NOMO-1 (cell line): ENCODE data around the gene ATP5MC3.
"Not testable (repeated sequence)": the region's sequence is repeated elsewhere in the genome, so short reads cannot be mapped to it uniquely, and the experiment has no call there.

Source experiments
- DNase-seq, 2 experiments: peaks; one replicate each; lab custom pipeline; 2025; ENCODE audit not compliant: unreplicated experiment in 2 of 2; lab: John Stamatoyannopoulos, UW

The ATP5MC3 gene

DNA sequence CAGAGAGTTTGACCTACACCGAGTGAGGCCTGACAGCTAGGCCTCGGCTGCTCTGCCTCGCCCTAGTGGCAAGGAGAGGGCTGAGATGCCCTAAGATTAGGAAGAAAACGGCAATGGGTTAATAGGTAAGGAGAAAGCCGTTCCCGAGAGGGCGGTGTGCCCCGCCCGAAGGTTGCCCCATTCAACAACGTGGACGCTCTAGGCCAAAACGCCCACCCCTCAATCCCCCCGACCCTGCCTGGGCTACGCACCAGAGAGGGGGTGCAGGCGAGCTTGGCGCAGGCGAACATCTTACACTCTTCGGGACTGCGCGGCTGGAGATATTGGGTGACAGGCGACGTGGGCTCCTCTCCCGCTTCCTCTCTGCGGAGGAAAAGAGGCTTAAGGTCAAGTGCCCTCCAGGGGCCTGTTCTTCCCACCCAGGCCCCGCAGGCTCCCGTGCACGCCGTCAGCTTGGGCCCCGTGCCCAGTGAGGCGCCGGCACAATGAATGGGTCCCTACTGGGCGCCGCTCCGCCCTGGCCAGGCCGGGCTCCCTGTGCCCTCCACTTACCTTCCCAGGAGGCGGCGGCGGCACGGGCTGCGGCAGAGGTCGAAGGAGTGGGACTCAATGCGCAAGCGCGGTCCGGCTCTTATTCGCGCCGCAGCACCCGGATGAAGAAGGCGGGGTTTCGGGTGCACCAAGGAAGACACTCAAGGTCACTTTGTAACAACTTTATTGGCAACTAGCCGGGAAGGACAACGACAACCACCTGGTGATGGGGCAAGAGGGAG, at the start of gene ATP5MC3:
ATP5MC3 (minus strand) TSS at position 607 of the 773 bp plus-strand sequence; CDS start at position 290, 317 bp downstream.
- peak; percentile 80 to 91 for DNase-seq

DNA sequence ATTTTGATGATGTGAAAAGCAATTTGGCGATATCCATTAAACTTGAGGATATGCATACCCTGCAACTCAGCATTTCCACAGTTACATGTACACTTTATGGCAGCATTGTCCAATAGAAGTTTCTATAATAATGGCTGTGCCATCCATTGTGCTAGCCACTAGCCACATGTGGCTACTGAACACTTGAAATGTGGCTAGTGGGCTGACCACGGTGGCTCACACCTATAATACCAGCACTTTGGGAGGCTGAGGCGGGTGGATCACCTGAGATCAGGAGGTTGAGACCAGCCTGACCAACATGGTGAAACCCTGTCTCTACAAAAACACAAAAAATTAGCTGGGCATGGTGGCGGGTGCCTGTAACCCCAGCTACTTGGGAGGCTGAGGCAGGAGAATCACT, 47.1 kb upstream of the ATP5MC3 start:
- DNase-seq = not testable (repeated sequence)

DNA sequence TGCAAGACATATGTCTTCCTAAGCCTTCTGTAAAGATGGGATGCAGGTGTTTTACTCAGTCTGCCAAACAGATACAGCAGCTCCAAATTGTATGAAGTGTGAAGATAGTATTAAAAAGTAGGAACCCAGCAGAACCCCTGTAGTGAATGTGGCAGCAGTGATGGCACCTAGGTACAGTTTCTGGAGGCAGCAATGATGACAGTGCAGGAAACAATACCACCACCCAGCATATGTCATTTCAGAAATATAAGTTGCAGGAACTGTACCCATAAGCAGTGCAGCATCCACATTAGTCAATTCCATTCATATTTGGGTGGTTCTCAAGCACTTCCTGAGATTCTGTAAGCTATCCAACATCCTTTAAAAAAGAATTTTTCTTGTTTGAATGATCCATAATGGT, 46.7 kb upstream of the ATP5MC3 start:
- DNase-seq = no peak

DNA sequence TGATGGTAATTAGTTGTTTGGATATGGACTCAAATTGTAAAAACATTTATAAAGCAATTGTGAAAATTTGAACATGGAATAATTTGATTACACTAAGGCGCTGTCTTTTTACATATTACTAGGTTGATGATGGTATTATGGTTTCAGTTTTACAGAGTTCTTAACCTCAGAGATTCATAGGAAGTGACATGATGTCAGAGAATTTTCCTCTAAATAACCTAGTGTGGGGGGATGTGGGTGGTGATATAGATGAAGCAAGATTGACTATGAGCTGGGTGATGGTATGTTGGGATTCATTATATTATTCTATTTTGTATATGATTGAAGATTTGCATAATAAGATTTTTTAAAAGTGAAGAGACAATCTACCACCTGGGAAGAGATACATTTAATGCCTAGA, 45.9 kb upstream of the ATP5MC3 start:
- DNase-seq = no peak

DNA sequence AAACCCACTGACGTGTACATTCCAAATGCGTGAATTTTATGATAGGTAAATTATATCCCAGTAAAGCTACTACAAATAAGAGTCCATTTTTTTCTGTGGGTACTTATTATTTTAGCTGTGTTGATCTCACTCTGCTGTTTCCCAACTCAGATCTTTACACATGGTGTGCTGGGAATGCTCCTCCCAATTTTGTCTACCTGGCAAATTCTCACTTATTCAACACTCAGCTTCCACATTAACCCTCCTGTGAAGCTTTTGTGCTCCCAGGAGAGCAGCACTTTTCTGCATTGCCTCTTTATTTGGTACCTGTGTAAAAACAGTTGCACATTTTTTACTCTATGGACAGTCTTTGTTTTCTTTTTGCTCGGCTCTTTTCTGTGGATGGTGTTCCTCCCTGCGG, 38.6 kb upstream of the ATP5MC3 start:
- DNase-seq = no peak

DNA sequence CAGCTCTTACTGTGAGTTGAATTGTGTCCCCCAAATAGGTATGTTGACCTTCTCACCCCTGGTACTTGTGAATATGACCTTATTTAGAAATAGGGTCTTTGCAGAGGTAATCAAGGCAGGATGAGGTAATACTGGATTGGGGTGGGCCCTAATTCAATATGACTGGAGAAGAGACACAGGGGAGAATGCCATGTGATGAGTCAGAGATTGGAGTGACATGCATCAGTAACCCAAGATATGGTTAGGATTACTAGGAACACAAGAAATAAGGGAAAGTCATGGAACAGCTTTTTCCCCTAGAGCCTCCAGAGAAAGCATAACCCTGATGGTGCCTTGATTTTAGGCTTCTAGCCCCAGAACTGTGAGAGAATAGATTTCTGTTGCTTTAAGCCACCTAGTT, 37.0 kb upstream of the ATP5MC3 start:
- no peak for DNase-seq

DNA sequence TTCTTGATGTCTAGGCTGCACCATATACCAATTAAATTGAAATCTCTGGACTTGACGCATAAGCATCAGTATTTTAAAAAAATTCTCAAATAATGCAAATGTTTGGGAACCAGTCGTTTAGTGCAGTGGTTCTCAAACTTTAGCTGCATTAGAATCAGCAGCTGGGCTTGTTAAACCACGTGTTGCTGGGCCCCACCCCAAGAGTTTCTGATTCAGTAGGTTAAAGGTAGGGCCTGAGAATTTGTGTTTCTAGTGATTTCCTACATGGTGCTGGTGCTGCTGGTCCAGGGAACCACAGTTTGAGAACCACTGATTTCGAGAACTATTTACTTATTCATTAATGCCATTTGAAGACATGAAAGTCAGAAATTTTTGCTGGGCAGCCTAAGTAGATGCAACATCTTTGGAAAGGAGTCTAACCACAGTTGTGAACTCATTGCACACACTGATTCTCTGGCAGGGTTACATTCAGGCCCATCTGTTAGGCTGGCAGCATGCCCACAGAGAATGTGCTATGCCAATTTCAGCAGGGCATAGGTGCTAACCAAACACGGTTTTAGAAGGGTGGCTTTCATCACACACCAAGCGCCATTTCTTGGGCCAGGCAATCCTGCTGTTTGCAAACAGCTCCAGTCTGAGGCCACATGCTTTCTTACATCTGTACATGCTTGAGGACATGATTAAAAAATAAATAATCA, 26.4 kb upstream of the ATP5MC3 start:
- no peak for DNase-seq

DNA sequence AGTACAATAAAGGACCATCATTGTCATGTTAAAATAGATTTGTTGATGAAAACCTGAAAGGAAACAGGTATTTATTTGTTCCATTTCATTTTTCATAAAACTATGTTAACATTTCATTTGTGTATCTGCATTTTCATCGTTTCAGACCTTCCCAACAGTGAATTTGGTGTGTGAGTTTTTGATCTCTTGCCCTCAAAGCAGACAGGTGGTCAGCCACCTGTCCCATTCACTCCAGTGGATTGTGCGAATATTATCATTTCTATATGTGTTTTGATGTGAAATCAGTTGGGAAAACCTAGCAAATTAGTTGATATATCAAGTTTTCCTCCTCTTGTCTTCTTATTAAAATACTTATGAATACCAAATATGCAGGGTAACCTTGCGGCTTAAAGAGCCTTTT, 25.4 kb upstream of the ATP5MC3 start:
- no peak for DNase-seq

DNA sequence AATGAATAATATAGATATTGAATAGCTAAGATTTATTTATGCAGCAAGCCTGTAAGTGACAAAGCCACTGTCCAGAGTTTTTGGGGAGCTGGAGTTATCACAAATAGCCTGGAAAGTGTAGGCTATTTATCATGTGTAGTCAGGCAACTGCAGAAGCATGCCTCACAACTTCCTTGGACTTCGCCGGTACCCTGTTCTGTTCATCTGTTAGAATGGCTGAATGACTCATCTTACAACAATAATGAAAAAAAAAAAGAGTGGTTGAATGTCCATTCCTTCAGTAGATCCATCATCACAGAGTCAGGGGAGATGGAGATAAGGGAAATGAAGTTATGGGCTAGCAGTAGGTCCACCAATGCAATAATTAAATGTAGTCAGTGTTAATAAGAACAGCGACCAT, 24.0 kb upstream of the ATP5MC3 start:
- no peak for DNase-seq

DNA sequence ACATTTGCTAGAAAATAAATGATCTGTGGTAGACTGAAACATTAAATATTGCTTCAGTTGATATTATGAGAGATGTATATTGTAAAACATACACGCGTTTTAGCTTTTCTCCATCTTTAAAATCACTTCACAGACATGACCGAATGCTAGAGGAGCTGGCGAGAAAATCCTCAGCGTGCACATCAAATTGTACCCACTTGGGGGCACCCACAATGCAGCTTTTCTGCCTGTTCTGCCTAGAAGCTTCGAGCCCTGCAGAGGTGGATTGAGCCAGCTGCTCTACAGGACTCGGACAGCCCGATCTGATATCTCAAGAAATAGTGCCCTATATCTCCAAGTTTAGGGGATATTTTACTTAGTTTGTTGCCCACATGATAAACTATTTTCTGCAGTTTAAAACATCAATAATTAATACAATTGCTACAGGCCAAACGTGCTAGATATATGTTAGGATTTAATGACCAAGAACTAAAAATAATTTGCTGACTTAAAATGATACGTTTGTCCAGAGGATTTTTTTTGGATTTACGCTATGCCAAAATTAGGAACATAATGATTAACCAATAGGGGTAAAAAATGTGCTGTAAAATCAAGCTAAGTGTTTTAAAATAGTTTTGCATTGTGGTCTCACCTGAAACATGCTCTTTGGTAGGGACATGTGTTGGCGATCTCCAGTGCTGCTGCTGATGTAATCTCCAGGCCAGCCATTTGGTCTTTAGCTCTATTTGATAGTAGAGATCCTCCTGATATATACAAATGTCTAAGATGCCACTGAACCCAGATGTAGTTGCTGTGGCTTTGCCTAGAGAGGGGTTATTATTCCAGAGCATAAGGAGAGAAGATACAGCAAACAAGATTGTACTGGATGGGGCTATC, 22.3 kb upstream of the ATP5MC3 start:
- DNase-seq = peak; percentile 21 to 38

DNA sequence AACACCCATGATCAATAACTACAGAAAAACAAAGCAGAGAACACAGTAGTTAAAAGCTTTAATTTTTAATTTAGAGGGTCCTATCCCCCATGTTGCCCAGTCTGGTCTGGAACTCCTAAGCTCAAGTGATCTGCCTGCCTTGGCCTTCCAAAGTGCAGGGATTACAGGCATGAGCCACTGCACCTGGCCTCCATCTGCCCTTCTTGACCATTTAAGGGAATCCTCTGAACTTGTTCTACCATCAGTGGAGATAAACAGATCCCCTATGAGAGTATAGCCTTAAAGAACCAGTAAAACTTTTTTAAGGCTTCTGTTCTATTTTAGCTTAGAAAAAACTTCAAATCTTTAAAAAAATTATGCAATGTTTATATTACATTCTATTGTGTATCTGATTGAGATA, 13.5 kb upstream of the ATP5MC3 start:
- DNase-seq = no peak

DNA sequence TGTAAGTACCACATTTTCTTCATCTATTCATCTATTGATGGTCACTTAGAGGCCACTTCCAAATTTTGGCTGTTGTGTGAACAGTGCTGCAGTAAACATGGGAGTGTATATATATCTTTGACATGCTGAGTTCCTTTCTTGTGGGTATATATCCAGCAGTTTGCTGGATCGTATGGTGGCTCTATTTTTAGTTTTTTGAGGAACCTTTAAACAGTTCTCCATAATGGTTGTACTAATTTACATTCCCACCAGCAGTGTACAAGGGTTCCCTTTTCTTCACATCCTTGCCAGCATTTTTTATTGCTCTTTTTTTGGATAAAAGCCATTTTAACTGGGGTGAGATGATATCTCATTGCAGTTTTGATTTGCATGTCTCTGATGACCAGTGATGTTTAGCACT, 7.3 kb upstream of the ATP5MC3 start:
- no peak for DNase-seq

DNA sequence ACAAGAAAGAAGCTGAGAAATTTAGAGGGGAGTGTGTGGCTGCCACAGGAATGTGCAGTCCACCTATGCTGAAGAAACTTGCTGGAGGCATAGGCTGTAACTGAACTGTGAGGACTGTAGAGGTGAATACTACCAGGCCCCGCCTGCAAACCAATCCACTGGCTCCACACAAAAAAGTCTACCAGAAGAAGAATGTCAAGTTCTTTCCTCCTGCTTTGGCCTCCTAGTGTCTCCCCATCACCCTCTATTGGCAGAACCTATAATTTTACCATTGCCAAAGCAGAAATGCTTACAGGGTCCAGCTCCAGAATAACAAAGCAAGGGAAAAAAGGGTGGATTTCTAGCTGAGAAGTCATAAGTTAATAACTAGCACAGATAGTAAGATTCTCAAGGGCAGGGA, 5.9 kb upstream of the ATP5MC3 start:
- peak in 1 of 2 experiments; percentile 2 for DNase-seq

DNA sequence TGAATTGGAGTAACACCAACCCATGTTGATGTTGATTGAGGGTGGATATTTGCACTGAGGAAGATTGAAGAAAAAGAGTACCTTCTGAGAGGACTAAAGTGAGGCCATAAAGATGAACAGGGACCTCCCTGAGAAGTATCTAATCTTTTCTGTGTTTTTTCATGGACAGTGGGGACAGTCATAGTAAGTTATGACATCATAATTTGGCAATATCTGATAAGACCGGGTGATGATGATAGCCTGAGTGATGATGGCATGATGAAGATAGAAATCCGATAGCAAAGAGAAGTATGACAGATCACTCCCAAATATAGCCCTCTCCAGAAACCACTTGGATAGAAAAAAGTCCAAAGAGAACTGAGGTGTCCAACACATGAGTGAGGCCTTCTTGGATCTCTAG, 2.2 kb upstream of the ATP5MC3 start:
- no peak for DNase-seq

DNA sequence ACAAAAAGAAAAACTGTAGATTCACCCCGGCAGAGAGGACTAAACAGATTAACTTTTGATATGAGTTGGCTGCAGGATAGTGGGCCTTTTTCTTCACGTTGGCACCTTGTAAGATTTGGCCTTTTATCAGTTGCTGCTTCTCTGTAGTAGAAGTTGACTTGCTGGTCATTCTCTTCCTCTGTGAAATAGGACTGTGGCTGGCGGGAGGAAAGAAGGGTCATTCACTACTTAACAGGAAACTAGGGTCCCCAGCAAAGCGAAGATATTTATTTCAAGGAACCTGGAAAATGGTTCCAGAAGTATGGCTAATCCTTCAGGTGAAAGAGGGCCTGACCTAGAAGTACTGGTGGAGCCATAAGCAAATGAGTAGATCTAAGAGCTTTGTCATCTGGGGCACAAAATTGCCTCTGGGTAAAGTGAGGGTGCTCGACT, 383 bp upstream of the ATP5MC3 start:
- no peak for DNase-seq

DNA sequence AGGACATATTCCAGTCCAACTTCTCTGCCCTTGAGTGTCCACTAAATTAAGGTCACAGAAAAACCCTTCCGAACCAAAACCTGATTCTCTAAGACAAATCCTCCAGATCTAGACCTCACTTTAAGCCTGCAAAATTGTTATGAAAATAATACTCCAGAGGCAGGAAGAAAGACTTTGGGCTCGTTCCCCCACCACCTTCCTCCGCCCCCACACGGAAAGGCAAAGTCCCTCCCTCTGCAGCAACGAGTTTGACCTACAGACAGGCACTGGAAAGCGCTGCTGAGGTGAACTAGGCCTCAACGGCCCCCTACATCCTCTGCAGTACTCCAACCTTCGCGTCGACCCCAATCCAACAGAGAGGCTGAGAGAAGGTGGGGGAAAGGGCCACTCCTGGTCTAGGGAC, 808 bp downstream of the ATP5MC3 start:
- peak; percentile 67 to 77 for DNase-seq

DNA sequence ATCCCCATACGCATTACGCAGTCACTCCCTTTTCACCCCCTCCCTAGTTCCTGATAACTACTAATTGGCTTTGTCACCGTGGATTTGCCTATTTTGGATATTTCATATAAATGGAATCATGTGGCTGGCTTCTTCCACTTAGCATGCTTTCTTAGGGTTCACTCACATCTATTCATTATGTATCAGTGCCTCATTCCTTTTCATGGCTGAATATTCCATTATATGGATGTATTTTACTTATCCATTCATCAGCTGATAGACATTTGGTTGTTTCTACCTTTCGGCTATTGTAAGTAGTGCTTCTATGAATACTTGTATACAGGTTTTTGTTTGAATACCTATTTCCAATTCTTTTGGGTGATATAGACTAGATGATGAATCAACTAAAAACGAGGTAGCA, 4.9 kb downstream of the ATP5MC3 start:
- DNase-seq = no peak

DNA sequence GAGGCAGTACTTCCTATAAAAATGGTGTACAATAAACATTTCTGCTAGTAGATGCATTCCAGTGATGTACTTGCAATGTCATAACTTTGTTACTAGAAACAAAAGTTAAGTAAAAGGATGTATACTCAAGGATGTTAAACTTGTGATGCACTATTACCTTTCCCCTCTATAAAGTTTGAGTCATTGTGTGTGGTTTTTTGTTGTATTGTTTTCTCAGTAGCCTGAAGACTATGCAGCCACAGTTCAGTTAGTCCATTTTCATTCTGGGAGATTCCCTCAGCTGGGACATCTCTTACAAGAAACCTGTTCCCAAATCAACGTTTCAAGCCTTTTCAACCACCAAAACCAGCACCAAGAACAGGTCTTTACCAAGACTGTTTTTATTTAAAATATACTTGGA, 5.6 kb downstream of the ATP5MC3 start:
- DNase-seq = no peak

DNA sequence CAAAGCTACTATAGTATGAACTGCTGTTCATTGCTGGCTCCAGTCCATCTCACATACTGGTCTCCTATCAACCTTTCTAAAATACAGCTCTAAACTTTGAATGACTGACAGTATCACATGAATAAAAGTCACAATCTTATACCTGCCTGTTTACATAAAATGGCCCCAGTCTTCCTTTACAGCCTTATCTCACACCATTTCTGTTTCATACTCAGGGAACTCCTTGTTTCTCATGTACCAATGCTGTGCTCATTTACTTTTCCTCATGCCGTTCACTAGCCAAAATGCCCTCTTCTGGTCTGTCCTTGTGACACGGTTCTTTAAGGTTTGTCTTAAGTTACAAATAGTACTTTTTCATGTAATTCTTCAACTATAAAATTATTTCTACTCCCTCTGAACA, 6.2 kb downstream of the ATP5MC3 start:
- no peak for DNase-seq

DNA sequence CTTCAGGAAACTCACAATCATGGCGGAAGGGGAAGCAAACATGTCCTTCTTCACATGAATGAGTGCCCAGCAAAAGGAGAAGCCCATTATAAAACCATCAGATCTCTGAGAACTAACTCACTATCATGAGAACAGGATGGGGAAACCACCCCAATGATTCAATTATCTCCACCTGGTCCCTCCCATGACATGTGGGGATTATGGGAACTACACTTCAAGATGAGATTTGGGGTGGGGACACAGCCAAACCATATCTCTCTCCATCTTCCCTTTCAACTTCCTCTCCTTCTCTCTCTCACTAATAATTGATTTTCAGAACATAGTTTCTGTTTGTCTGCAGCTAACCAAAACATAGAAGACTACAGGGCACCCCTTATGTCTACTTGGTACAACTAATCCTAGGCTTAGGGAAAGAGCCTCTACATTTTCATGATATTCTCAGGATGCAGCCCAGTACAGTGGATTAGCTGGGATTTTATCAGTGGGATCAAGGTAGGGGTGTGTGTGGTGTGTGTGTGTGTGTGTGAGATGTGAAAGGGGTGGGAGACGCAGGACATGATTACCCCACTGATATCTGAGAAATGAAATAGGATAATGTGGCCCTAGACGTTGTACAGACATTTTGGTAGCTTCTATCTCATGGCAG, 10.7 kb downstream of the ATP5MC3 start:
- peak; percentile 4 to 11 for DNase-seq

DNA sequence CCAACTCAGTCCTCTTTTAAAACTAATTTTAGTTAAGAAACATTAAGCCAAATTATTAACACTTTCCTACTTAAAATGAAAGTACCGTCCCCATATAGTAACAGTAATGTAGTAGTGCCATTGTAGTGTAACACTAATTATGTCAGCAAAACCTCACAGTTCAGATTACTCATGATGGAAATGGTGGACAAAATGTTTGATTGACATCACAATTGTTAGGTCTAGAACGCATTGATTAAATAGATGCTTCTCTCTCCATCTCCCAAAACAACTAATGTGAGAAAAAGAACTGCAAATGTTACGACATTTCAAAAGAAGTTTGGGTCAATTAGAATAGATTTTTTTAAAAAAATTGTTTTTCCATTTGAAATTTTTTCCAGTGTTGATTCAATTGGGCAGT, 12.3 kb downstream of the ATP5MC3 start:
- no peak for DNase-seq
